Measurements from ENCODE around the gene PEX26. TPM values are rescaled to one million over a fixed set of nuclear protein-coding genes. Genes with fewer than 3 reads are reported as not detected.
"Not testable (repeated sequence)": the region's sequence is repeated elsewhere in the genome, so short reads cannot be mapped to it uniquely, and the experiment has no call there.

Gene PEX26
- total RNA-seq, 1 donor from 2014 or later = 47.3 TPM

DNA sequence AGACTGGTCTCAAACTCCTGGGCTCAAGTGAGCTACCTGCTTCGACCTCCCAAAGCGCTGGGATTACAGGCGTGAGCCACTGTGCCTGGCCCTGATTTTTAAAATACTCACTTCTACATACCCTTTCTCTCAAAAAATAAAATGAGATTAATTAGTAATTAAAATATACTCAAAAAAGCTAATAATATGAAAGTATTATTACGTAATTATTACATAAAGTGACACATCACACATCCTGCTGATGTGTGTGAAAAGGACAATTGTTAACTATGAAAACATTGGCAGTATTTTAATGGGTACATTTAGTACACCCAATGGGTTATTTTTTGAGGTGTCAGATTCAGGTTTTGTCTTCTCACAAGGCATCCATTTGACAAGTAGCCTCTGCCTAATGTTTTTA, 32.0 kb upstream of the PEX26 start:
- no peaks in the 10 kb centered on the region for H3K9me3 Mint-ChIP-seq
- no peak for DNase-seq (ENCODE audit: low spot score)
- intact Hi-C loops (cut with micrococcal nuclease) = no loop called here
- no peaks in the 10 kb centered on the region for H3K36me3 Mint-ChIP-seq (ENCODE audit: low read depth)
- no peak overlapping the region for H3K4me3 Mint-ChIP-seq (ENCODE audit: low read depth)
- no peak overlapping the region for H3K27ac Mint-ChIP-seq
- no peaks in the 10 kb centered on the region for H3K27me3 Mint-ChIP-seq (ENCODE audit: low read depth)
- no peaks in the 10 kb centered on the region for H3K4me1 Mint-ChIP-seq (ENCODE audit: low read depth)

DNA sequence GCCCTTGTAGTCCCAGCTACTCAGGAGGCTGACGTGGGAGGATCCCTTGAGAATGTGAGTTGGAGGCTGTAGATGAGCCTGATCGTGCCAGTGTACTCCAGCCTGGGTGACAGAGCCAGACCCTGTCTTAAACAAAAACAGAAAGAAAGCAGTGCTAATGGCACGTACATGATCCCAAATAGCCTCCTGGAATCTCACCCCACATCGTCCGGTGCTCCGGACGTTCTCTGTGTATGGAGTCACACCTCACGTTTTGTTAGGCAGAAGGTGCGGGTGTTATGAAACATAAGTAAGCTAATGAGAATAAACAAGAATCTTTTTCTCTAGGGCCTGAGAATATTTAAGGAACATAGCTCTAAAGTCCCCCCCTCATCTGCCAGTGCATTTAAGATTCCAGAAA, 29.7 kb upstream of the PEX26 start:
- H3K36me3 Mint-ChIP-seq (ENCODE audit: low read depth) = no peaks in the 10 kb centered on the region
- H3K27me3 Mint-ChIP-seq (ENCODE audit: low read depth) = no peaks in the 10 kb centered on the region
- H3K4me1 Mint-ChIP-seq (ENCODE audit: low read depth) = no peaks in the 10 kb centered on the region
- intact Hi-C loops (cut with micrococcal nuclease) = no loop called here
- H3K27ac Mint-ChIP-seq = no peak overlapping the region
- no peak overlapping the region for H3K4me3 Mint-ChIP-seq (ENCODE audit: low read depth)
- H3K9me3 Mint-ChIP-seq = no peaks in the 10 kb centered on the region
- no peak for DNase-seq (ENCODE audit: low spot score)

DNA sequence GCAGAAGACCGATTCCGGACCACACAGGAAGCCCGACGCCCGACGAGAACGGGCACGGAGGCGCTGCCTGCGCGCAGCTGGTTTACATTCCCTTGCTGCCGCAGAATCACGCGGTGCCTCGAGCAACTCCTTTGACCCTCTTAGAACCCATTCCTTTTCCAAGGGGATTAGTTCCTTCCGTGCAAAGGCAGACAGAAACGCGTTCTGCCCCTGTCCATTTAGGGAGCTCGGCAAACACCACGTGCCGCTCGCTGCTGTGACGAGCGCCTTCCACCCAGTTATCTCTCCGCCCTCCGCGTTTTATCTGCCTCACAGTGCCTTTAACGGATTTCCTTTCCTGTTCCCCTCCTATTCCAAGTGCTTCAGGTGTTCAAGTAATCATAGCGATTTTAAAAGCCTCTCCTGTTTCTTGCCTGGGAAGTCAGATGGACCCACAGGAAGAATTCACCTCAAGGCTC, 29.3 kb upstream of the PEX26 start:
- Mint-ChIP-seq H3K36me3 (ENCODE audit: low read depth) (no peaks in the 10 kb centered on the region), H3K27ac (no peak overlapping the region), H3K9me3 (no peaks in the 10 kb centered on the region), H3K27me3 (ENCODE audit: low read depth) (no peaks in the 10 kb centered on the region), H3K4me3 (ENCODE audit: low read depth) (no peak overlapping the region), H3K4me1 (ENCODE audit: low read depth) (no peaks in the 10 kb centered on the region)
- no peak for DNase-seq (ENCODE audit: low spot score)
- intact Hi-C loops (cut with micrococcal nuclease) = no loop called here

DNA sequence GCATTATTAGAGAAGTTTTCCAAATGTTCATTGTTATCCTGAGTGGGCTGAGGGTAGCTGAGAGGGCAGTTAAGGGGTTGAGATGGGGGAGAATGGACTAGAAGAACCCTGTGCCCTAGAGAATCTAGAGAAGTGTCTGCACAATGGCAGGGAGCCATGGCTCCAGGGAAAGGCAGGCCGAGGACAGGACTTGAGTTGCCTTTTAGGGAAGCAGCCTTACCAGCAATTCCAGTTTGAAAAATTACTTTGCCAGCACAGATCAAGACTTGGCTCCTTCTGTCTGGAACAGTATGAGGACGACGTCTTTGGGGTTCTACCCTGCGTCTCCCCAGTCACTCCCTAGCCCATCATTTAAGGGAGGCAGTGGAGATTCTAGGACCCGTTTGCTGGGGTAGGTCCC, 27.7 kb upstream of the PEX26 start:
- Mint-ChIP-seq H3K9me3 (no peaks in the 10 kb centered on the region), H3K4me3 (ENCODE audit: low read depth) (no peak overlapping the region), H3K36me3 (ENCODE audit: low read depth) (no peaks in the 10 kb centered on the region), H3K27me3 (ENCODE audit: low read depth) (no peaks in the 10 kb centered on the region), H3K4me1 (ENCODE audit: low read depth) (no peaks in the 10 kb centered on the region), H3K27ac (no peak overlapping the region)
- intact Hi-C loops (cut with micrococcal nuclease) = no loop called here
- DNase-seq (ENCODE audit: low spot score) = no peak

DNA sequence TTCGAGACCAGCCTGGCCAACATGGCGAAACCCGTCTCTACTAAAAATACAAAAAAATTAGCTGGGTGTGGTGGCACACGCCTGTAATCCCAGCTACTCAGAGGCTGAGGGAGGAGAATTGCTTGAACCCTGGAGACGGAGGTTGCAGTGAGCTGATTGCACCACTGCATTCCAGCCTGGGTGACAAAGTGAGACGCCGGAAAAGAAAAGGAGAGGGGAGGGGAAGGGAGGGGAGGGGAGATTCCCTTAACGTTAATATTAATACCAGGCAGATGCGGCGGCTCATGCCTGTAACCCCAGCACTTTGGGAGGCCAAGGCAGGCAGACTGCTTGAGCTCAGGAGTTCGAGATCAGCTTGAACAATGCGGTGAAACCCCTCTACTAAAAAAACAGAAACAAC, 26.7 kb upstream of the PEX26 start:
- not testable (repeated sequence) for DNase-seq (ENCODE audit: low spot score)

DNA sequence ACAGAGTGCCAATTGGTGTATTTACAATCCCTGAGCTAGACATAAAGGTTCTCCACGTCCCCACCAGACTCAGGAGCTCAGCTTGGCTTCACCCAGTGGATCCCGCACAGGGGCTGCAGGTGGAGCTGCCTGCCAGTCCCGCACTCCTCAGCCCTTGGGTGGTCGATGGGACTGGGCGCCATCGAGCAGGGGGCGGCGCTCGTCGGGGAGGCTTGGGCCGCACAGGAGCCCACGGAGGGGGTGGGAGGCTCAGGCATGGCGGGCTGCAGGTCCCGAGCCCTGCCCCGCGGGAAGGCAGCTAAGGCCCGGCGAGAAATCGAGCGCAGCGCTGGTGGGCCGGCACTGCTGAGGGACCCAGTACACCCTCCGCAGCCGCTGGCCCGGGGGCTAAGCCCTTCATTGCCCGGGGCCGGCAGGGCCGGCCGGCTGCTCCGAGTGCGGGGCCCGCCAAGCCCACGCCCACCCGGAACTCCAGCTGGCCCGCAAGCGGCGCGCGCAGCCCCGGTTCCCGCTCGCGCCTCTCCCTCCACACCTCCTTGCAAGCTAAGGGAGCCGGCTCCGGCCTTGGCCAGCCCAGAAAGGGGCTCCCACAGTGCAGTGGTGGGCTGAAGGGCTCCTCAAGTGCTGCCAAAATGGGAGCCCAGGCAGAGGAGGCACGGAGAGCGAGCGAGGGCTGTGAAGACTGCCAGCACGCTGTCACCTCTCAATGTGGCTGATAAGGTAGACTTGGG, 24.4 kb upstream of the PEX26 start:
- H3K4me1 Mint-ChIP-seq (ENCODE audit: low read depth); H3K9me3 Mint-ChIP-seq; H3K27me3 Mint-ChIP-seq (ENCODE audit: low read depth): not testable (repeated sequence)

More for the DNA sequence above, 26.7 kb upstream of the PEX26 start:
- H3K27ac Mint-ChIP-seq; H3K36me3 Mint-ChIP-seq (ENCODE audit: low read depth); intact Hi-C loops (cut with micrococcal nuclease); H3K4me3 Mint-ChIP-seq (ENCODE audit: low read depth); H3K27me3 Mint-ChIP-seq (ENCODE audit: low read depth); H3K9me3 Mint-ChIP-seq; H3K4me1 Mint-ChIP-seq (ENCODE audit: low read depth): not testable (repeated sequence)

DNA sequence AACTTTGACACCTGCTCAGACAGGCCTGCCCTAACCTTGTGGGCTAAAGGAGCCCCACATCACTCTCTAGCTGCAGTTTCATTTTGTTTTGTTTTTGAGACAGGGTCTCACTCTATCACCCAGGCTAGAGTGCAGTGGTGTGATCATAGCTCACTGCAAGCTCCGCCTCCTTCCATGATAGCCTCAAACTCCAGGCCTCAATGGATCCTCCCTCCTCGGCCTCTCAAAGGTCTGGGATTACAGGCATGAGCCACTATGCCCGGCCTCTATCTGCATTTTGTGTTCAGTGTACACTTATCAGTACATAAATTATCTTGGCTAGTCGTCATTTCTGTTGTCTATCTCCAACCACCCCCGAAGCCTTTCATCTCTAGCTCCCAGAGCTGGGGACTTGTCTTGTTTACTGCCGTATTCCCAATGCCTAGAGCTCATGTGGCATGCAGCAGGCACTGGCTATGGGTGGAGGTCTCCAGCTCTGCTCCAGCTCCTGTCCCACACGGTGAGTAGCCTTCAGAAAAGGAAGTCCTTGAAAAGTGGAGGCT, 22.1 kb upstream of the PEX26 start:
- no peak for DNase-seq (ENCODE audit: low spot score)
- Mint-ChIP-seq H3K27ac (no peak overlapping the region), H3K4me3 (ENCODE audit: low read depth) (no peak overlapping the region), H3K27me3 (ENCODE audit: low read depth) (peaks cover 18% of the 10 kb centered on the region), H3K4me1 (ENCODE audit: low read depth) (no peaks in the 10 kb centered on the region), H3K36me3 (ENCODE audit: low read depth) (no peaks in the 10 kb centered on the region), H3K9me3 (no peaks in the 10 kb centered on the region)
- intact Hi-C loops (cut with micrococcal nuclease) = no loop called here

More for the DNA sequence above, 24.4 kb upstream of the PEX26 start:
- H3K4me3 Mint-ChIP-seq (ENCODE audit: low read depth); H3K36me3 Mint-ChIP-seq (ENCODE audit: low read depth); DNase-seq (ENCODE audit: low spot score); H3K27ac Mint-ChIP-seq; intact Hi-C loops (cut with micrococcal nuclease): not testable (repeated sequence)

DNA sequence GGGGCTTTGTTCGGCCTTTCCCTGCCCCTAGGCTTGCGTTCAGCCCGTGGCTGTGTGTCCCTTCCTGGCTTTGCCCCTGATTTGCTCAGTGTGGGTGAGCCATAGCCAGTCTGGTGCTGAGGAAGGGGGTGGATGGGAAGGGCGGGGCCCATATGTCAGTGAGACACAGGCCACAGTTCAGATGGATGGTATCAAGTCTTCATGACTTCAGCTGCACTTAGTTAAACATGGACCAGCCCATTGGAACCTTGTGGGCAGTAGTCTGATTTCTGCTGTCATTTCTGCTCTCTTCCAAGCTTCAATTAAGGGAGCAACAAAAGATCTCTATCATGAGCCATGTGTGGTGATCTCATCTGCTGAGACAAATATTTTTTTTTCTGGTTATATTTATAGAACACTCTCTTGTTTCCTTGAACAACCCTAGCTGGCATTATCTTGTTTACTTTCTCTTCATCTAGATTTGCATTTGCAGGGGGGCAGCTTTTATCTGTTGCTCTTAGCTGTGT, 21.6 kb upstream of the PEX26 start:
- intact Hi-C loops (cut with micrococcal nuclease) = no loop called here
- H3K4me1 Mint-ChIP-seq (ENCODE audit: low read depth) = no peaks in the 10 kb centered on the region
- peaks cover 18% of the 10 kb centered on the region for H3K27me3 Mint-ChIP-seq (ENCODE audit: low read depth)
- no peaks in the 10 kb centered on the region for H3K36me3 Mint-ChIP-seq (ENCODE audit: low read depth)
- DNase-seq (ENCODE audit: low spot score) = no peak
- no peak overlapping the region for H3K27ac Mint-ChIP-seq
- H3K9me3 Mint-ChIP-seq = no peaks in the 10 kb centered on the region
- no peak overlapping the region for H3K4me3 Mint-ChIP-seq (ENCODE audit: low read depth)

DNA sequence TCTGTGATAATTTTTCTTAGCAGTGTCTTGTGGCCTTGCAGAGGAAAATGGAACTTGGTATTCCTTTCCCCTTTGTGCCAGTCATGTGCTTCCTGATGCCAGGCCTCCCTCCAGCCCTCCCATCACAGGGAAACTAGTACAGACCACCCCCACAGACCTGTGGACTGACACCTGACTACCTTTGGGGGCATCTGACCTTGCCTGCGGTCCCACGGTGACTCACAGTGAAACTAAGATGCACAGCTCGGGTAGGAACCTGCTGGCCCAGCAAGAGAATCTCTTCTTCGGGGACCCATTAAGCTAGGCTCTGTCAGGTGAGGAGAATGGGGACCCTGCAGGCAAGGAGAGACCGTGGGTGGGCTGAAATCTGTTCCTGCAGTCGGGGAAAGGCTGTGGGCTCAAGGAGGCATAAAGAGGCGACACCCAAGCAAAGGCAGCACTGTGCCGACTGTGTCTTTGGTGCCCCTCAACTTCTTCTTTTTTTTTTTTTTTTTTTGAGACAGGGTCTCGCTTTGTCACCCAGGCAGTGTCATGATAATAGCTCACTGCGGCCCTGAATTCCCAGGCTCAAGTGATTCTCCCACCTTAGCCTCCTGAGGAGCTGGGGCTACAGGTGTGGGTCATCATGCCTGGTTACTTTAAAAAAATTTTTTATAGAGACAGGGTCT, 20.8 kb upstream of the PEX26 start:
- H3K27ac Mint-ChIP-seq = no peak overlapping the region
- no peaks in the 10 kb centered on the region for H3K9me3 Mint-ChIP-seq
- no peaks in the 10 kb centered on the region for H3K36me3 Mint-ChIP-seq (ENCODE audit: low read depth)
- no peak overlapping the region for H3K4me3 Mint-ChIP-seq (ENCODE audit: low read depth)
- intact Hi-C loops (cut with micrococcal nuclease) = no loop called here
- H3K27me3 Mint-ChIP-seq (ENCODE audit: low read depth) = peaks cover 18% of the 10 kb centered on the region
- H3K4me1 Mint-ChIP-seq (ENCODE audit: low read depth) = no peaks in the 10 kb centered on the region
- no peak for DNase-seq (ENCODE audit: low spot score)

DNA sequence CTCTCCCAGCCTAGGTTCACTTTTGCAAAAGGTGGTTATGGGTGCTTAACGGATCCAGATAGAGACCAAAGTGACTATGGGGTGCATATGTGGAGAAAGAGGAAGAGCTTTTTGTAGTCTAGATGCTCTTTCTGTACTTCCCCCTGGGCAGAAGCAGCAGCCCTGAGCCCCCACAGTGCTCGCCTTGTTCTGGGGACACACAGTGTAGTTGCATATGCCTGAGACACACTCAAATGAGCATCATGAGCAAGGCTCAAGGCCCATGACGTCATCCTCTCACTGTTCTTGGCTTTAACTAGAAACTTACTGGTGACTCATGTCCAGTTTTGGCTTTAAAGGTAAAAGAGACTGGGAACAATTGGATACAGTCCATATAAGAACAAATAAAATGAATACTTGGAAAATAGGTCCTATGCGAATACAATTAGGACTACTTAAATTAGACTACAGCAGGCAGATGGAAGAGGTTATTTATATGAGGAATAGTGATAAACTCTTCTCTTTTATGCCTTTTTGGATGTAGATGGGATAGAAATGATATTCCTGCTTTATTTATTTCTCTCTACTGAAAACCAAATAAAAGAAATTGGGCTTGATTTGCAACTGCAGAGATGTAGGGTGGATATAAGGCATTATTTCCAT, 20.1 kb upstream of the PEX26 start:
- no peak for DNase-seq (ENCODE audit: low spot score)
- H3K27me3 Mint-ChIP-seq (ENCODE audit: low read depth) = peaks cover 18% of the 10 kb centered on the region
- H3K36me3 Mint-ChIP-seq (ENCODE audit: low read depth) = no peaks in the 10 kb centered on the region
- intact Hi-C loops (cut with micrococcal nuclease) = no loop called here
- H3K9me3 Mint-ChIP-seq = no peaks in the 10 kb centered on the region
- H3K4me3 Mint-ChIP-seq (ENCODE audit: low read depth) = no peak overlapping the region
- no peak overlapping the region for H3K27ac Mint-ChIP-seq
- no peaks in the 10 kb centered on the region for H3K4me1 Mint-ChIP-seq (ENCODE audit: low read depth)

DNA sequence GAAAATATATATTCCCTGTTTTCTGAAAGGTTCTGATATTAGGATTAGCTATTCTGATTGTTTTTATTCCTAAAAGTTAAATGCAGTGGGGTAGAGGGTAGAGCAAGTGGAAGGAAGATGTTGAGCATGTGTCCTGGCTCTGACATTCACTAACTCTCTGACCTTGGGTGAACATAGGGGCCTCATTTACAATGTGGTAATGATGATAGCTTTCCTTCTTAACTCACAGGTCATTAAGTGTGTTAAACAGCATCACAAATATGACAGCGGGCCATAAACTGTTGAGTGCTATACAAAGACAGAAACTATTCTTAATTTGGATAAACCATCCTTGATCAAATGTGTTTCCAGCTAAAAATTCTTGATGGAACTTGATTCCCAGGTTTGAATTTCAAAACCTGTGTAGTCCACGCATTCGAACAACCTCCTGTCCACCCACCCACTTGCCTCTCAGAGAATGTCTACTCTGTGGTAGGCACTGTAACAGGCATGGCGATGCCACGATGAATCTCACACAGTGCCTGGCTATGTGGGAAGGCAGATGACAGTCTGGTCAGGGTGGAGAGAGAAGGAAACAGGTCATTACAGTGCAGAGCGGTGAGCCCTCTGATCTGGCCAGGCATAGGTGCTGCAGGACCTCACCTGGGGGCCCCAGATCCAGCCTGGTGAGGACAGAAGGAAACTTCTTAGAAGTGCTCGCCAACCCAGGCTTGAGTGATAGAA, 19.3 kb upstream of the PEX26 start:
- no peaks in the 10 kb centered on the region for H3K4me1 Mint-ChIP-seq (ENCODE audit: low read depth)
- peaks cover 18% of the 10 kb centered on the region for H3K27me3 Mint-ChIP-seq (ENCODE audit: low read depth)
- no peak overlapping the region for H3K4me3 Mint-ChIP-seq (ENCODE audit: low read depth)
- intact Hi-C loops (cut with micrococcal nuclease) = no loop called here
- DNase-seq (ENCODE audit: low spot score) = no peak
- H3K36me3 Mint-ChIP-seq (ENCODE audit: low read depth) = no peaks in the 10 kb centered on the region
- no peak overlapping the region for H3K27ac Mint-ChIP-seq
- H3K9me3 Mint-ChIP-seq = no peaks in the 10 kb centered on the region

DNA sequence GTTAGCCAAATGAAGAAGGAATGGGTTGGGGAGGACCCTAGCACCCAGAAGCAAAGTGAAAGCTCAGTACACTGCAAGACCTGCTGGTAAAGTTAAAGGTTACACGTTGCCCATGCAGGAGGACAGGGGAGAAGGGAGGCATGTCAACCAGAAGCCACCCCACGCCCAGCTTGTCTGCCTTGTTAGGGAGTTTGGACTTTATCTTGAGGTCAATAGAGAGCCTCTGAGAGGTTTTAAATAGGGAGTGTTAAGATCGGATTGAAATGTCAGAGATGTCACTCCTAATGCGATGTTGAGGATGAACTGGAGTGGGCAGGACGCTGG, 18.7 kb upstream of the PEX26 start:
- Mint-ChIP-seq H3K36me3 (ENCODE audit: low read depth) (no peaks in the 10 kb centered on the region), H3K27me3 (ENCODE audit: low read depth) (peaks cover 18% of the 10 kb centered on the region), H3K4me3 (ENCODE audit: low read depth) (no peak overlapping the region), H3K27ac (no peak overlapping the region), H3K4me1 (ENCODE audit: low read depth) (no peaks in the 10 kb centered on the region), H3K9me3 (no peaks in the 10 kb centered on the region)
- DNase-seq (ENCODE audit: low spot score) = no peak
- intact Hi-C loops (cut with micrococcal nuclease) = no loop called here

All from activated T-helper 2 cell treated with anti-CD3 and anti-CD28 coated beads, Interferon-gamma antibody, Interleukin-2, Interleukin-4, amounts not matched to agents 10 μg/mL and 5 μg/mL and 100 μg/mL, durations not matched to agents 14 hours and 24 hours and 36 hours (primary cell).